MCF 10A (cell line): ENCODE data around the gene FOXRED2. TPM values are rescaled to one million over a fixed set of nuclear protein-coding genes. Genes with fewer than 3 reads are reported as not detected.
A peak's percentile ranks its signal among the peaks of the same experiment; 100 is the strongest.

ENCODE experiments used
- BruUV-seq: library from RNA; stranded (reverse); fragments of 400-500 nt; replicated peaks from 2 replicates; lab custom pipeline; 2021; lab: Mats Ljungman, UMichigan
- CTCF ChIA-PET: fragments of 300-600 bp; sonication (Branson Sonifier 250); formaldehyde crosslinking; extraction: SDS; loops from one replicate; lab custom pipeline; 2021; ENCODE audit warnings: antibody characterized with exemption, inconsistent platforms; lab: Yijun Ruan, JAX
- POLR2A ChIA-PET: fragments of 300-600, 350-650 bp; sonication (Branson Sonifier 250); formaldehyde crosslinking; extraction: SDS; loops from one replicate; lab custom pipeline; 2020; ENCODE audit warnings: antibody characterized with exemption, inconsistent platforms; lab: Yijun Ruan, JAX
- DNase-seq: peaks from one replicate; pipeline ENCODE4 v3.0.0-alpha.2; 2018; ENCODE audit not compliant: unreplicated experiment
- H3K27ac Mint-ChIP-seq: one replicate; pipeline ENCODE4 v1.8.0; 2022; ENCODE audit warnings: mild to moderate bottlenecking, low read depth, mixed read lengths; ENCODE audit not compliant: unreplicated experiment
- H3K27me3 Mint-ChIP-seq: one replicate; pipeline ENCODE4 v1.8.0; 2022; ENCODE audit warnings: mixed read lengths; ENCODE audit not compliant: insufficient read depth, unreplicated experiment
- H3K36me3 Mint-ChIP-seq: one replicate; pipeline ENCODE4 v1.8.0; 2022; ENCODE audit warnings: mild to moderate bottlenecking, moderate library complexity, mixed read lengths; ENCODE audit not compliant: insufficient read depth, unreplicated experiment
- H3K4me1 Mint-ChIP-seq: one replicate; pipeline ENCODE4 v1.8.0; 2022; ENCODE audit warnings: mixed read lengths; ENCODE audit not compliant: insufficient read depth, unreplicated experiment
- H3K4me3 Mint-ChIP-seq: one replicate; pipeline ENCODE4 v1.8.0; 2022; ENCODE audit warnings: mild to moderate bottlenecking, moderate library complexity, mixed read lengths; ENCODE audit not compliant: unreplicated experiment
- H3K9me3 Mint-ChIP-seq: one replicate; pipeline ENCODE4 v1.8.0; 2022; ENCODE audit warnings: mixed read lengths; ENCODE audit not compliant: unreplicated experiment
- intact Hi-C: fragments of 100-400 bp; cut with micrococcal nuclease; formaldehyde crosslinking; loops from 2 replicates; pipeline ENCODE4 v1.14.1; 2022
- total RNA-seq: library from RNA; stranded (reverse); gene quantifications from 2 replicates; pipeline ENCODE4 v1.2.3, GENCODE V29; 2022
- TF ChIP-seq, protein P1 (sequence below): fragments of 200-600 bp; IDR thresholded peaks from one replicate; pipeline ENCODE4 v1.8.0; 2022; ENCODE audit warnings: antibody characterized with exemption, mild to moderate bottlenecking; ENCODE audit not compliant: unreplicated experiment

Gene FOXRED2
- total RNA-seq, 1 experiment from 2014 or later: 10.9 TPM

- Mint-ChIP-seq H3K4me1 (no peaks in the 10 kb centered on the region), H3K36me3 (peaks cover 27% of the 10 kb centered on the region), H3K27me3 (no peaks in the 10 kb centered on the region), H3K9me3 (peaks cover 4% of the 10 kb centered on the region), H3K27ac (no peak overlapping the region), H3K4me3 (no peak overlapping the region)
- no peak for DNase-seq
- no TSS peak for BruUV-seq
- intact Hi-C loops: no loop called here
- TF ChIP-seq, protein P1, sequence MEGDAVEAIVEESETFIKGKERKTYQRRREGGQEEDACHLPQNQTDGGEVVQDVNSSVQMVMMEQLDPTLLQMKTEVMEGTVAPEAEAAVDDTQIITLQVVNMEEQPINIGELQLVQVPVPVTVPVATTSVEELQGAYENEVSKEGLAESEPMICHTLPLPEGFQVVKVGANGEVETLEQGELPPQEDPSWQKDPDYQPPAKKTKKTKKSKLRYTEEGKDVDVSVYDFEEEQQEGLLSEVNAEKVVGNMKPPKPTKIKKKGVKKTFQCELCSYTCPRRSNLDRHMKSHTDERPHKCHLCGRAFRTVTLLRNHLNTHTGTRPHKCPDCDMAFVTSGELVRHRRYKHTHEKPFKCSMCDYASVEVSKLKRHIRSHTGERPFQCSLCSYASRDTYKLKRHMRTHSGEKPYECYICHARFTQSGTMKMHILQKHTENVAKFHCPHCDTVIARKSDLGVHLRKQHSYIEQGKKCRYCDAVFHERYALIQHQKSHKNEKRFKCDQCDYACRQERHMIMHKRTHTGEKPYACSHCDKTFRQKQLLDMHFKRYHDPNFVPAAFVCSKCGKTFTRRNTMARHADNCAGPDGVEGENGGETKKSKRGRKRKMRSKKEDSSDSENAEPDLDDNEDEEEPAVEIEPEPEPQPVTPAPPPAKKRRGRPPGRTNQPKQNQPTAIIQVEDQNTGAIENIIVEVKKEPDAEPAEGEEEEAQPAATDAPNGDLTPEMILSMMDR: no peak
- ChIA-PET CTCF (no interaction called here), POLR2A (interaction anchor here (0.9 kb wide), 1 partner anchor 82 kb away, joined by 3 read pairs; no protein-coding TSS in a partner anchor)
Measured at GRCh38 chr22:36492109-36492508, 14.7 kb downstream of the FOXRED2 start.

GRCh38 chr22:36491155-36491554, 15.7 kb downstream of the FOXRED2 start:
- H3K4me1 Mint-ChIP-seq: no peaks in the 10 kb centered on the region
- intact Hi-C loops: no loop called here
- ChIA-PET POLR2A (interaction anchor here (1.6 kb wide), 1 partner anchor 8 kb away, joined by 3 read pairs; no protein-coding TSS in a partner anchor), CTCF (interaction anchor here (0.6 kb wide), 2 partner anchors 80 to 190 kb away, joined by 3 to 4 read pairs; no protein-coding TSS in a partner anchor)
- TF ChIP-seq, protein P1: no peak
- H3K4me3 Mint-ChIP-seq: no peak overlapping the region
- BruUV-seq: no TSS peak
- no peak overlapping the region for H3K27ac Mint-ChIP-seq
- no peak for DNase-seq
- peaks cover 26% of the 10 kb centered on the region for H3K36me3 Mint-ChIP-seq
- H3K9me3 Mint-ChIP-seq: peaks cover 7% of the 10 kb centered on the region
- no peaks in the 10 kb centered on the region for H3K27me3 Mint-ChIP-seq

GRCh38 chr22:36486619-36487384, 20.0 kb downstream of the FOXRED2 start:
- H3K4me3 Mint-ChIP-seq: no peak overlapping the region
- peaks cover 7% of the 10 kb centered on the region for H3K9me3 Mint-ChIP-seq
- peaks cover 18% of the 10 kb centered on the region for H3K36me3 Mint-ChIP-seq
- ChIA-PET POLR2A (interaction anchor here (0.9 to 1.6 kb wide), 3 partner anchors 18 to 173 kb away, joined by 3 read pairs; no protein-coding TSS in a partner anchor), CTCF (interaction anchor here (0.6 to 1.4 kb wide), 6 partner anchors 16 to 271 kb away, joined by 3 to 10 read pairs (median 3); no protein-coding TSS in a partner anchor)
- peak; percentile 48 for DNase-seq
- TF ChIP-seq, protein P1: peak; percentile 40
- BruUV-seq: no TSS peak
- peaks cover 5% of the 10 kb centered on the region for H3K4me1 Mint-ChIP-seq
- no peak overlapping the region for H3K27ac Mint-ChIP-seq
- intact Hi-C loops: no loop called here
- no peaks in the 10 kb centered on the region for H3K27me3 Mint-ChIP-seq
